AG04449 (cell line): ENCODE data around the gene MORF4L1.
"Not testable (repeated sequence)": the region's sequence is repeated elsewhere in the genome, so short reads cannot be mapped to it uniquely, and the experiment has no call there.

Experiments used
- CTCF ChIA-PET: fragments of 350-600 bp; formaldehyde crosslinking; extraction: SDS; loops from one replicate; lab custom pipeline; 2021; ENCODE audit warnings: antibody characterized with exemption; lab: Yijun Ruan, JAX
- POLR2A ChIA-PET: fragments of 400-600, 350-600 bp; formaldehyde crosslinking; extraction: SDS; loops from one replicate; lab custom pipeline; 2020; ENCODE audit warnings: antibody characterized with exemption, inconsistent platforms; lab: Yijun Ruan, JAX
- DNase-seq: peaks from one replicate; pipeline ENCODE4 v3.0.0-alpha.2; 2010; ENCODE audit warnings: low read depth, low spot score
- H3K4me3 ChIP-seq: 2 replicates; pipeline ENCODE4 v1.5.1; 2011; ENCODE audit warnings: low read depth, mild to moderate bottlenecking, control low read depth, low read length
- CTCF ChIP-seq: IDR thresholded peaks from one replicate; pipeline ENCODE4 v1.5.1; 2011; ENCODE audit warnings: mild to moderate bottlenecking, moderate library complexity, low read length, control low read depth, inconsistent platforms; ENCODE audit not compliant: insufficient read depth; ENCODE audit errors: missing control alignments

Gene MORF4L1

DNA sequence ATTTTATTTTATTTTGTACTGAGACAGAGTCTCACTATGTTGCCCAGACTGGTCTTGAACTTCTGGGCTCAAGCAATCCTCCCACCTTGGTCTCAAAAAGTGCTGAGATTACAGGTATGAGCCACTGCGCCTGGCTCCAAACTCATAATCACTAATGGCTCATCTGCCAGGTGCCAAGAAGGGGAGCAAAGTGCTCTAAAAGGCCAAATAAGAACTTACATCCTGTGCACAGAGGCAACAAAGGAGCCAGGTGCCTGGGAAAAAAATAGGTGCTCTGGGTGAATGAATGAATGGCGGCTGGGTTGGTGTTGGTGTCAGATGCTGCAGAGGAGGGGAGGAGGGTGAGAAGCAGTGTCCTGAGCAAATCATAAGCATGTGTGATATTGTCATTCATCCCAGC, 35.6 kb upstream of the MORF4L1 start:
- no peak overlapping the region for H3K4me3 ChIP-seq
- POLR2A ChIA-PET = no interaction called here
- DNase-seq = no peak
- no peak for TF ChIP-seq CTCF
- CTCF ChIA-PET = interaction anchor here (2.3 kb wide), 1 partner anchor 22 kb away, joined by 7 read pairs; no protein-coding TSS in a partner anchor

GRCh38 chr15:78837543-78837942, 35.1 kb upstream of the MORF4L1 start:
- DNase-seq = no peak
- TF ChIP-seq CTCF = no peak
- ChIA-PET POLR2A (no interaction called here), CTCF (interaction anchor here (2.3 kb wide), 1 partner anchor 23 kb away, joined by 7 read pairs; no protein-coding TSS in a partner anchor)
- no peak overlapping the region for H3K4me3 ChIP-seq

DNA sequence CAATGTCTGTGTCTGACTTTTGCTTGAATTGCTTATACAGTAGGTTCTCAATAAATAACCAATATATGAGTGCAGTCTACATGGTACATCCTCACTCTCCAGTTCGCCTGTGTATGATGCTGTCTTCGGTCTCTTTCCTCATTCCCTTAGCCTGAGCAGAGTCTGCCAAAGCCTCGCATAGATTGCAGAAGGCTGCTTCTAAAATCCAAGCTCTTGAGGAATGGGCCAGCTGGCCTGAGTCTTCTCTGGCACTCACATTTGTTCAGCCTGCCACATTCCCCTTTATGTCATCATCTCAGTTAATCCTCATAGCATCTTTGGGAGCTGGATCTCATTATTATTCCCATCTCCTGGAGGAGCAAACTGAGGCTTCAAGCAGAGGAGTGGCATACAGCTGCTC, 34.2 kb upstream of the MORF4L1 start:
- TF ChIP-seq CTCF = no peak
- CTCF ChIA-PET = interaction anchor here (1.0 to 2.3 kb wide), 3 partner anchors 20 to 88 kb away, joined by 3 to 7 read pairs (median 3); no protein-coding TSS in a partner anchor
- POLR2A ChIA-PET = no interaction called here
- H3K4me3 ChIP-seq = no peak overlapping the region
- DNase-seq = no peak

DNA sequence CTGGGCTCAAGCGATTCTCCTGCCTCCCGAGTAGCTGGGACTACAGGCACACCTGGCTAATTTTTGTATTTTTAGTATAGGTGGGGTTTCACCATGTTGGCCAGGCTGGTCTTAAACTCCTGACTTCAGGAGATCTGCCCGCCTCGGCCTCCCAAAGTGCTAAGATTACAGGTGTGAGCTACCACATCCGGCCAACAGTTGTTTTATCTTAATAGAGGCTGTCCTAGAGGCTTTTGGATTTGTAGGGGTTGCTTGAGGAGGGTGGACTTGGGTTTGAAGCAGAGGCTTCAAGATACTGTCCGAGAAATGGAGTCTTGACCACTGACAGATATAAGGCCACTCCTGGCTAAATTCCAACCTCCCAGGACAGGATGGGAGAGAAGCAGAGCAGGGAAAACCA, 33.5 kb upstream of the MORF4L1 start:
- ChIA-PET POLR2A (interaction anchor here (0.6 kb wide), 1 partner anchor 293 kb away, joined by 3 read pairs; no protein-coding TSS in a partner anchor), CTCF (interaction anchor here (1.0 to 2.3 kb wide), 3 partner anchors 21 to 88 kb away, joined by 3 to 7 read pairs (median 3); no protein-coding TSS in a partner anchor)
- DNase-seq, H3K4me3 ChIP-seq: not testable (repeated sequence)

DNA sequence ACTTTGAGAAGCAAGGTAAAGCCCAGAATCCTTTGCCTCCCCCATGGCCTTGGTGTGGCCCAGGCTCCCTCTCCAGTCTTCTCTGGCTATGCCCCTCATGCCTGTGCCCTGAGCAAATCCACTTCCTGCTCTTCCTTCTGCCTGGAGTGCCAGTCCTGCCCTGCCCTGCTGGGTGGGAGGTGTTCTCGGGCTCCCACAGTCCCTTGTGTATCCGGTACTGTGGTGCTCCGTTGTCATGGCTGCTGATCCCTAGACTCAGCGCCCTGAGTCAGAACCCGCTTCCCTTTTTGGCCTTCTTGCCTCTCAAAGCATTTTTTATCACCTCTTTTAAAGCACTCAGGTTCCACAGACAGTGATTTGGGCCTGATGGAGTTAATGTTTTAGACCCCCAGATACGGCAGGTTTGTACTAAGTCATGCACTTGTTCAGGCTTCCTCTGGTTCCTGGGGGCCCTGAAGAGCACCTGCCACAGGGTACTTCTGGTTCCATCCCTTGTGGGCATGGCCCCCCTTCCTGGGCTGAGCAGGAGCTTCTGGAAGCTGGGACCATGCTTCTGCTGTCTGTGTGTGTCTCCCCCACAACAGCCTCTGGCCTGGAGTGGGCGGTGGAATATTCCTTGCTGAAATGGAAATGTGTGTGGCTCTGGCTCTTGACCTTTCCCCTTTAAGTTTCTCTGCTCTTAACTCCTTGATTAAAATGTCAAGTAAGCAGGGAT, 31.9 kb upstream of the MORF4L1 start:
- TF ChIP-seq CTCF = no peak
- ChIA-PET CTCF (interaction anchor here (1.7 kb wide), 1 partner anchor 8 kb away, joined by 4 read pairs; no protein-coding TSS in a partner anchor), POLR2A (no interaction called here)
- no peak for DNase-seq
- no peak overlapping the region for H3K4me3 ChIP-seq

- no peak for DNase-seq
- TF ChIP-seq CTCF = no peak
- no peak overlapping the region for H3K4me3 ChIP-seq
- ChIA-PET POLR2A (no interaction called here), CTCF (interaction anchor here (1.7 kb wide), 1 partner anchor 9 kb away, joined by 4 read pairs; no protein-coding TSS in a partner anchor)
Observed at GRCh38 chr15:78841376-78841706, 31.3 kb upstream of the MORF4L1 start.
